GM21528 (cell line): ENCODE results near the gene CEACAM20.
"Not testable (repeated sequence)": the region's sequence is repeated elsewhere in the genome, so short reads cannot be mapped to it uniquely, and the experiment has no call there.

Experiments
- ATAC-seq: cut with Tn5 transposase; IDR thresholded peaks from one replicate; pipeline ENCODE4 v1.9.1; 2021; ENCODE audit warnings: mild to moderate bottlenecking, moderate library complexity; ENCODE audit not compliant: unreplicated experiment, low FRiP score

Gene CEACAM20

GRCh38 chr19:44550976-44551375 is 21.5 kb upstream of the CEACAM20 start:
- not testable (repeated sequence) for ATAC-seq

GRCh38 chr19:44549507-44549906 is 20.0 kb upstream of the CEACAM20 start:
- ATAC-seq, result no peak

GRCh38 chr19:44548736-44549135 is 19.3 kb upstream of the CEACAM20 start:
- ATAC-seq, result no peak

- no peak for ATAC-seq
These were observed 14.6 kb upstream of the CEACAM20 start for GRCh38 chr19:44544031-44544430.

- no peak for ATAC-seq
These were observed 13.2 kb upstream of the CEACAM20 start for GRCh38 chr19:44542671-44543070.

GRCh38 chr19:44540736-44541135 is 11.3 kb upstream of the CEACAM20 start:
- no peak for ATAC-seq

- ATAC-seq, result no peak
These were observed 10.5 kb upstream of the CEACAM20 start for GRCh38 chr19:44539991-44540390.

GRCh38 chr19:44539236-44539826 is 9.9 kb upstream of the CEACAM20 start:
- ATAC-seq, result no peak

GRCh38 chr19:44535361-44535760 is 5.9 kb upstream of the CEACAM20 start:
- not testable (repeated sequence) for ATAC-seq

GRCh38 chr19:44532819-44533218 is 3.3 kb upstream of the CEACAM20 start:
- ATAC-seq, result no peak

GRCh38 chr19:44530777-44531176 is 1.3 kb upstream of the CEACAM20 start:
- ATAC-seq, result no peak

GRCh38 chr19:44527554-44527953 is 1.9 kb downstream of the CEACAM20 start:
- no peak for ATAC-seq

GRCh38 chr19:44525721-44526430 is 3.6 kb downstream of the CEACAM20 start:
- no peak for ATAC-seq

GRCh38 chr19:44521370-44521769 is 8.1 kb downstream of the CEACAM20 start:
- no peak for ATAC-seq

- no peak for ATAC-seq
These were observed 12.3 kb downstream of the CEACAM20 start for GRCh38 chr19:44517146-44517545.

GRCh38 chr19:44515907-44516306 is 13.6 kb downstream of the CEACAM20 start:
- no peak for ATAC-seq

- no peak for ATAC-seq
These were observed 14.4 kb downstream of the CEACAM20 start for GRCh38 chr19:44515031-44515430.

GRCh38 chr19:44512326-44513298 is 16.9 kb downstream of the CEACAM20 start:
- ATAC-seq, result no peak

- ATAC-seq, result no peak
These were observed 20.0 kb downstream of the CEACAM20 start for GRCh38 chr19:44509478-44509877.

GRCh38 chr19:44499962-44500949 is 29.2 kb downstream of the CEACAM20 start, which contains the start of gene ZNF180:
Gene ZNF180 (minus strand): TSS chr19:44500522. CDS start chr19:44497334, 3,188 bp downstream.
- ATAC-seq, result peak; percentile 87
